Measurements from ENCODE around the gene NRL. TPM values are rescaled to one million over a fixed set of nuclear protein-coding genes. Genes with fewer than 3 reads are reported as not detected.
A peak's percentile ranks its signal among the peaks of the same experiment; 100 is the strongest.

NRL gene
- total RNA-seq, 4 donors from 2014 or later: 2.2 to 2.9 (median 2.3) TPM

DNA sequence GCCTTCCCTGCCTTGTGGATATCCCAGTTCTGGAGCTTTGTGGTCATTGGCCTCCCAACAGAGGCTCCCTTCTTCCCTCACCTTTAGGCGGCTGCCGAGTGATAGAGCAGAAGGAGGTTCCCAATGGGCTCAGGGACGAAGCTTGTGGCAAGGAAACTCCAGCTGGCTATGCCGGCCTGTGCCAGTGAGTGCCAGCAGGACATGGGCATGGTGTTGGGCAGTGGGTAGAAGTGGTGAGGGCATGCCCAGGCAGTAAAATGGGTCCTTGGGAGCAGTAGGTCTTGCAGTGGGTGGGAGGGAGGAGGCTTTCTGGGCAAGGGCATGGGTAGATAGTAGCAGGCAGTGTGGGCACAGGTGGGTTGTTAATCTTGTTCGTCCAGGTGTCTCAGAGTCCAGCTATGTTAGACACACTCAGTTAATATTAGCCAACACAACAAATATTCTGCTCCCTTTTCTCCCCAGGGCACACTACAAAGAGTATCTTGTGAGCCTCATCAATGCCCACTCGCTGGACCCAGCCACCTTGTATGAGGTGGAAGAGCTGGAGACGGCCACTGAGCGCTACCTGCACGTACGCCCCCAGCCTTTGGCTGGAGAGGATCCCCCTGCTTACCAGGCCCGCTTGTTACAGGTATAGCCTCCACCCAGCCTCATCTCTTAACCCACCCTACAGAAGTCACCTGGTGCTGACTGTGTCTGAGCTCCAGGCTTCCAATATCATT is 45.2 kb upstream of the NRL start:
- H3K9me3 ChIP-seq: no peaks in the 10 kb centered on the region
- no peak for DNase-seq (ENCODE audit: low spot score in 2 of 2)
- TF ChIP-seq EP300 (IDR thresholded peaks at IDR 0.05) (no peak), POLR2AphosphoS5 (IDR thresholded peaks at IDR 0.05) (no peak), POLR2A (IDR thresholded peaks at IDR 0.05) (no peak)
- TF ChIP-seq, protein P1, sequence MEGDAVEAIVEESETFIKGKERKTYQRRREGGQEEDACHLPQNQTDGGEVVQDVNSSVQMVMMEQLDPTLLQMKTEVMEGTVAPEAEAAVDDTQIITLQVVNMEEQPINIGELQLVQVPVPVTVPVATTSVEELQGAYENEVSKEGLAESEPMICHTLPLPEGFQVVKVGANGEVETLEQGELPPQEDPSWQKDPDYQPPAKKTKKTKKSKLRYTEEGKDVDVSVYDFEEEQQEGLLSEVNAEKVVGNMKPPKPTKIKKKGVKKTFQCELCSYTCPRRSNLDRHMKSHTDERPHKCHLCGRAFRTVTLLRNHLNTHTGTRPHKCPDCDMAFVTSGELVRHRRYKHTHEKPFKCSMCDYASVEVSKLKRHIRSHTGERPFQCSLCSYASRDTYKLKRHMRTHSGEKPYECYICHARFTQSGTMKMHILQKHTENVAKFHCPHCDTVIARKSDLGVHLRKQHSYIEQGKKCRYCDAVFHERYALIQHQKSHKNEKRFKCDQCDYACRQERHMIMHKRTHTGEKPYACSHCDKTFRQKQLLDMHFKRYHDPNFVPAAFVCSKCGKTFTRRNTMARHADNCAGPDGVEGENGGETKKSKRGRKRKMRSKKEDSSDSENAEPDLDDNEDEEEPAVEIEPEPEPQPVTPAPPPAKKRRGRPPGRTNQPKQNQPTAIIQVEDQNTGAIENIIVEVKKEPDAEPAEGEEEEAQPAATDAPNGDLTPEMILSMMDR (IDR thresholded peaks at IDR 0.05): no peak
- H3K27ac ChIP-seq: peak overlapping the region; percentile 50
- 69% methylated on average over 8 of the region's 11 CpGs for WGBS
- peaks cover 67% of the 10 kb centered on the region for H3K36me3 ChIP-seq
- H3K4me1 ChIP-seq: peaks cover 44% of the 10 kb centered on the region
- H3K27me3 ChIP-seq: no peaks in the 10 kb centered on the region
- no peak overlapping the region for H3K4me3 ChIP-seq

DNA sequence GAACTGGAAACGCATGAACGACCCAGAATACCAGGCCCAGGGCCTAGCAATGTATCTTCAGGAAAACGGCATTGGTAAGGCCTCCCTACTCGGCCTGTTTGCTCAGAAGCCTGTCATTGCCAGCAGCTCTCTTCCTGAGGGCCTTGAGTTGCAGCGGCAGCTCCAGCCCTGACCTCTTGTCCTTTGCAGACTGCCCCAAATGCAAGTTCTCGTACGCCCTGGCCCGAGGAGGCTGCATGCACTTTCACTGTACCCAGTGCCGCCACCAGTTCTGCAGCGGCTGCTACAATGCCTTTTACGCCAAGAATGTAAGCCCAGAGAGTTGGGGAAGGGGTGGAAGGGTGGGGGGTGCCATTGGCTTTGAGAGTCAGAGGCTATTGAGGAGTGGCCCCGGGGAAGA is 42.6 kb upstream of the NRL start:
- Histone ChIP-seq H3K4me1 (peaks cover 19% of the 10 kb centered on the region), H3K4me3 (no peak overlapping the region), H3K9me3 (no peaks in the 10 kb centered on the region), H3K27me3 (no peaks in the 10 kb centered on the region), H3K36me3 (peaks cover 70% of the 10 kb centered on the region), H3K27ac (no peak overlapping the region)
- DNase-seq (ENCODE audit: low spot score in 2 of 2): no peak
- WGBS: 93% methylated on average over 9 of the region's 12 CpGs
- TF ChIP-seq, protein P1 (IDR thresholded peaks at IDR 0.05): no peak
- TF ChIP-seq POLR2A (IDR thresholded peaks at IDR 0.05): no peak
- no peak for TF ChIP-seq EP300 (IDR thresholded peaks at IDR 0.05)
- TF ChIP-seq POLR2AphosphoS5 (IDR thresholded peaks at IDR 0.05): no peak

DNA sequence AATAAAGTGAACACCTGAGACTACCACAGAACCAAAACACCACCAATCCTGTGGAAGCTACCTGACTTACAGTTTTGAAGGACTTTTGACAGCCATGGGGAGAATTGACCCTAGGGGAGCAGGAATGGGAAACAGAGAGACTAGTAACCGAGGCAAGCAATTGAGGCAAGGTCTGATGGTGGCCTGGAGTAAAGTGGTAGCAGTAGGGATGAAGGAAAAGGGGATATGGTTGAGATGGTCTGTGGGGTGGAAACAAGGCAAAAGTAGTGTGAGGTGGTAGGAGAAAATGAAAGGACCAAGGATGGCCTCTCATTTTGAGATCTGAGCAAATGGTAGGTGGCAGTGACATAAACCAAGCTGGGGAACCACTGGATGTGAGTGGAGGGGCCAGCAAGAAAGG is 42.1 kb upstream of the NRL start:
- Histone ChIP-seq H3K36me3 (peaks cover 75% of the 10 kb centered on the region), H3K27ac (no peak overlapping the region), H3K4me3 (no peak overlapping the region), H3K4me1 (peaks cover 15% of the 10 kb centered on the region), H3K27me3 (no peaks in the 10 kb centered on the region), H3K9me3 (no peaks in the 10 kb centered on the region)
- TF ChIP-seq POLR2AphosphoS5 (IDR thresholded peaks at IDR 0.05) (no peak), EP300 (IDR thresholded peaks at IDR 0.05) (no peak), POLR2A (IDR thresholded peaks at IDR 0.05) (no peak)
- TF ChIP-seq, protein P1 (IDR thresholded peaks at IDR 0.05): no peak
- no peak for DNase-seq (ENCODE audit: low spot score in 2 of 2)
- WGBS: 86% methylated on average over 1 of the region's 1 CpG

DNA sequence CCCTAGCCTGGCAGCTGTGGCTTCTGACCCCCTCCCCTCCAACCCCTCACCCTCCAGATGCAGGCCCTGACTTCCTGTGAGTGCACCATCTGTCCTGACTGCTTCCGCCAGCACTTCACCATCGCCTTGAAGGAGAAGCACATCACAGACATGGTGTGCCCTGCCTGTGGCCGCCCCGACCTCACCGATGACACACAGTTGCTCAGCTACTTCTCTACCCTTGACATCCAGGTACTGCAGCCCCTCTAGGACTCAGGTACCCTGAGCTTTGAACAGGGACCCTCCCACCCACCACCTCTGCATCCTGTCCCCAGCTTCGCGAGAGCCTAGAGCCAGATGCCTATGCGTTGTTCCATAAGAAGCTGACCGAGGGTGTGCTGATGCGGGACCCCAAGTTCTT is 40.4 kb upstream of the NRL start:
- WGBS: 99% methylated on average over 7 of the region's 10 CpGs
- no peaks in the 10 kb centered on the region for H3K9me3 ChIP-seq
- H3K4me1 ChIP-seq: peaks cover under 1% of the 10 kb centered on the region
- no peak overlapping the region for H3K4me3 ChIP-seq
- no peaks in the 10 kb centered on the region for H3K27me3 ChIP-seq
- no peak for DNase-seq (ENCODE audit: low spot score in 2 of 2)
- H3K27ac ChIP-seq: no peak overlapping the region
- TF ChIP-seq EP300 (IDR thresholded peaks at IDR 0.05) (no peak), POLR2A (IDR thresholded peaks at IDR 0.05) (no peak), POLR2AphosphoS5 (IDR thresholded peaks at IDR 0.05) (no peak)
- TF ChIP-seq, protein P1 (IDR thresholded peaks at IDR 0.05): no peak
- H3K36me3 ChIP-seq: peaks cover 87% of the 10 kb centered on the region

DNA sequence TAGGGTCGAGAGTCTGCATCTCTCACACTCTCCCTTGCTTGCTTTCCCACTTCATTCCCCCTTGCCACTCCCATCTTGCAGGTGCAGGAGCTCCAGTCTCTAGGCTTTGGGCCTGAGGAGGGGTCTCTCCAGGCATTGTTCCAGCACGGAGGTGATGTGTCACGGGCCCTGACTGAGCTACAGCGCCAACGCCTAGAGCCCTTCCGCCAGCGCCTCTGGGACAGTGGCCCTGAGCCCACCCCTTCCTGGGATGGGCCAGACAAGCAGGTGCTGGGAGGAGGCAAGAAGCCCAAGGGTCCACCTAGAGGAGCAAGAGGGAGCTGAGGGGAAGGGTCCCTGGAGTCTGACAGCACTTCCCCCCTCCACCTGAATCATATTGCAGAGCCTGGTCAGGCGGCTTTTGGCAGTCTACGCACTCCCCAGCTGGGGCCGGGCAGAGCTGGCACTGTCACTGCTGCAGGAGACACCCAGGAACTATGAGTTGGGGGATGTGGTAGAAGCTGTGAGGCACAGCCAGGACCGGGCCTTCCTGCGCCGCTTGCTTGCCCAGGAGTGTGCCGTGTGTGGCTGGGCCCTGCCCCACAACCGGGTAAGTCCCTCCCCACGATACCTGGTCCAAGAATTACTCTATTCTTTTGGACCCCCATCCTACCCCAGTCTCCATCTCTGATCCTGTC is 36.8 kb upstream of the NRL start:
- Histone ChIP-seq H3K4me1 (peaks cover 19% of the 10 kb centered on the region), H3K27me3 (no peaks in the 10 kb centered on the region), H3K36me3 (peaks cover 67% of the 10 kb centered on the region), H3K27ac (no peak overlapping the region), H3K9me3 (no peaks in the 10 kb centered on the region), H3K4me3 (no peak overlapping the region)
- DNase-seq (ENCODE audit: low spot score in 2 of 2): no peak
- no peak for TF ChIP-seq POLR2A (IDR thresholded peaks at IDR 0.05)
- no peak for TF ChIP-seq POLR2AphosphoS5 (IDR thresholded peaks at IDR 0.05)
- TF ChIP-seq, protein P1 (IDR thresholded peaks at IDR 0.05): no peak
- TF ChIP-seq EP300 (IDR thresholded peaks at IDR 0.05): no peak
- 94% methylated on average over 16 of the region's 16 CpGs for WGBS
